Parathyroid adenoma (tissue), 2 donors: ENCODE measurements around the gene PDS5B.

Experiments used
- H2AFZ ChIP-seq: fragments of 300-600 bp; sonication (generic); one replicate; pipeline ENCODE4 v1.7.0; 2017; ENCODE audit warnings: antibody characterized with exemption, mild to moderate bottlenecking
- H3K27ac ChIP-seq: fragments of 300-600 bp; sonication (generic); one replicate; pipeline ENCODE4 v1.7.0; 2017
- H3K27me3 ChIP-seq: fragments of 300-600 bp; sonication (generic); one replicate; pipeline ENCODE4 v1.7.0; 2017; ENCODE audit warnings: low read length; ENCODE audit not compliant: control insufficient read depth, insufficient read depth
- H3K36me3 ChIP-seq: fragments of 300-600 bp; sonication (generic); one replicate; pipeline ENCODE4 v1.7.0; 2017; ENCODE audit warnings: low read length; ENCODE audit not compliant: control insufficient read depth, insufficient read depth
- H3K4me1 ChIP-seq: fragments of 300-600 bp; sonication (generic); one replicate; pipeline ENCODE4 v1.7.0; 2017; ENCODE audit warnings: control low read depth
- H3K4me2 ChIP-seq: fragments of 300-600 bp; sonication (generic); one replicate; pipeline ENCODE4 v1.7.0; 2017; ENCODE audit warnings: low read length
- H3K4me3 ChIP-seq: fragments of 300-600 bp; sonication (generic); one replicate; pipeline ENCODE4 v1.7.0; 2017; ENCODE audit warnings: low read depth, low read length
- H3K79me2 ChIP-seq: fragments of 300-600 bp; sonication (generic); one replicate; pipeline ENCODE4 v1.7.0; 2017; ENCODE audit warnings: control low read depth
- H3K9ac ChIP-seq: fragments of 300-600 bp; sonication (generic); one replicate; pipeline ENCODE4 v1.7.0; 2017; ENCODE audit warnings: mild to moderate bottlenecking
- H3K9me3 ChIP-seq: fragments of 300-600 bp; sonication (generic); one replicate; pipeline ENCODE4 v1.7.0; 2017; ENCODE audit warnings: low read length; ENCODE audit not compliant: control insufficient read depth
- TF ChIP-seq, protein P1 (sequence below): fragments of 300-600 bp; sonication (generic); IDR thresholded peaks from one replicate; pipeline ENCODE4 v1.7.0; 2017; ENCODE audit warnings: antibody characterized with exemption, mild to moderate bottlenecking
- donor health status: primary hyperparathyroidism.

The PDS5B gene

DNA sequence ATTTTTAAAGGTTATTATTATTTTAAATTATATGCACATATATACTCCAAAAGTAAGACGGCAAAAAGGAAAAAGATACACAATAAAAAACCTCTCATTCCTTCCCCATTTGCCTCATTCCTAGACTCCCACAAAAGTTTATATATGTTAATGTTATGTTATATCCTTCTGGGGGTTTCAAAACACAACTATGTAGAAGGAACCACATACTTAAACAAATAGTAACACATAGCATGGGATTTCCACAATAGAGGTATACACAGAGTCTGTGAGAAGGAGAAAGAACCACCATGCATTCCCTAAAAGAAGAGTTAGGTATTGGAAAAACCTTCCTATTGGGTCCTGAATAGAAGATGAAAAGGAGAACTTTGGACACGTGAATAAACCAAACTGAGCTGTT is 9.1 kb downstream of the PDS5B start:
- Histone ChIP-seq H3K79me2 (peaks cover 38% of the 10 kb centered on the region), H2AFZ (no peak overlapping the region), H3K4me1 (no peaks in the 10 kb centered on the region), H3K9me3 (no peaks in the 10 kb centered on the region), H3K36me3 (no peaks in the 10 kb centered on the region), H3K27ac (no peak overlapping the region), H3K4me3 (no peak overlapping the region), H3K9ac (no peak overlapping the region), H3K4me2 (no peak overlapping the region), H3K27me3 (no peaks in the 10 kb centered on the region)
- TF ChIP-seq, protein P1, sequence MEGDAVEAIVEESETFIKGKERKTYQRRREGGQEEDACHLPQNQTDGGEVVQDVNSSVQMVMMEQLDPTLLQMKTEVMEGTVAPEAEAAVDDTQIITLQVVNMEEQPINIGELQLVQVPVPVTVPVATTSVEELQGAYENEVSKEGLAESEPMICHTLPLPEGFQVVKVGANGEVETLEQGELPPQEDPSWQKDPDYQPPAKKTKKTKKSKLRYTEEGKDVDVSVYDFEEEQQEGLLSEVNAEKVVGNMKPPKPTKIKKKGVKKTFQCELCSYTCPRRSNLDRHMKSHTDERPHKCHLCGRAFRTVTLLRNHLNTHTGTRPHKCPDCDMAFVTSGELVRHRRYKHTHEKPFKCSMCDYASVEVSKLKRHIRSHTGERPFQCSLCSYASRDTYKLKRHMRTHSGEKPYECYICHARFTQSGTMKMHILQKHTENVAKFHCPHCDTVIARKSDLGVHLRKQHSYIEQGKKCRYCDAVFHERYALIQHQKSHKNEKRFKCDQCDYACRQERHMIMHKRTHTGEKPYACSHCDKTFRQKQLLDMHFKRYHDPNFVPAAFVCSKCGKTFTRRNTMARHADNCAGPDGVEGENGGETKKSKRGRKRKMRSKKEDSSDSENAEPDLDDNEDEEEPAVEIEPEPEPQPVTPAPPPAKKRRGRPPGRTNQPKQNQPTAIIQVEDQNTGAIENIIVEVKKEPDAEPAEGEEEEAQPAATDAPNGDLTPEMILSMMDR, result no peak

DNA sequence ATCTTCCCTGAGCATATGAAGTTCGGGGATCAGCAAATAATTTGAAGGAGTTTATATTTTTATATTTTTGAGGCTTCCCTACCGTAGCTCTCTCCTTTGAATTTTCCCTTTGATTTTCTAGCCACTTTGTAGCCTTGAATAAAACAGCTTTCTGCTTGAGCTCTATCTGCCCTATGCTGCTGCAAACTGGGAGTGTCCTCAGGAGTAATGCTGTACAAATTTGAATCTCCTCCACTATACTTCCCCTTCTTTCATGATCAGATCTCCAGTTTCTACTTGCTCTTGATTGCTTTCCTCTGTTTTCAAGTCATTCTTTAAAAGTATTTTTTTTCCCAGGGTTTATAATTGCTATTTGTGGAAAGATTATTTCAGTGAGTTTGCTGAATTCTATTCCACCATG is 14.6 kb downstream of the PDS5B start:
- TF ChIP-seq, protein P1, result no peak
- Histone ChIP-seq H3K9me3 (no peaks in the 10 kb centered on the region), H3K36me3 (no peaks in the 10 kb centered on the region), H3K4me2 (no peak overlapping the region), H2AFZ (no peak overlapping the region), H3K27me3 (no peaks in the 10 kb centered on the region), H3K27ac (no peak overlapping the region), H3K9ac (no peak overlapping the region), H3K4me3 (no peak overlapping the region), H3K79me2 (peaks cover 25% of the 10 kb centered on the region), H3K4me1 (no peaks in the 10 kb centered on the region)

DNA sequence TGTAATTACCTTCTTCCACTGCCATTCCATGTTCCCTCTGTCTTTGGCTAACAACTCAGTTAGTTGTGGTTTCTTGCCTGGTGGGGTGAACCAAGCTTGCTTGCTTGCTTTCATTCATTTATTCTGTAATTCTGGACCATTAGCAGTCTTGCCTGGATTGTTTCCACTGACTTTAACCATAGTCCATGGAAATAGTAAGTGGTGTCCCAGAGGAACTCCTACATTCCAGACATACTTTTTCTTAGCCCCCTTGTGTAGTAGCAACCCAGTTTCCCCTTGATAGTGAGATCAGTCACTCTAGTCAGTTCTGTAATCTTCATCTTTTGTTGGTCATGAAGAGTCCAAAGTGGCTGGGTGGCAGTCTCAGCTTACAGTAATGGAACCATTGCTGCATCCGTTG is 23.2 kb downstream of the PDS5B start:
- Histone ChIP-seq H3K9ac (no peak overlapping the region), H3K27me3 (no peaks in the 10 kb centered on the region), H2AFZ (no peak overlapping the region), H3K36me3 (no peaks in the 10 kb centered on the region), H3K4me1 (no peaks in the 10 kb centered on the region), H3K9me3 (no peaks in the 10 kb centered on the region), H3K4me3 (no peak overlapping the region), H3K27ac (no peak overlapping the region), H3K4me2 (no peak overlapping the region), H3K79me2 (peaks cover 16% of the 10 kb centered on the region)
- TF ChIP-seq, protein P1, result no peak

DNA sequence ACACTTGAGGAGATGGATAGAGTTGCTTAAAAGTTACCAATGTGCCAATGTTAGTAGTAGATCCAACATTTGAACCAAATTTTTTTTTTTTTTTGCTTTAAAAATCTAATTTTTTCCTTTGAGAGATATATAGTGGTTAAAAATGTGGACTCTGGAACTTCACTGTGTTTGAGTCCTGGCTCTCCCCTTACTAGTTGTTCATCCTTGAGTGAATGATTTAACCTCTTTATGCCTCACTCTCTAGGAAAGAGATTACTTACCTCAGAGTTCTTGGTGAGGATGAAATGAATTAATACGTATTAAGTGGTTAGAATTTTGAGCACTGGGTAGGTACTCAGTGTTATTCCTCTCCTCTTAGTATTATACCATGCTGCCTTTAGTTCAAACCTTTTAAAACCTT is 24.3 kb downstream of the PDS5B start:
- Histone ChIP-seq H3K4me2 (no peak overlapping the region), H3K79me2 (peaks cover 14% of the 10 kb centered on the region), H3K27me3 (no peaks in the 10 kb centered on the region), H2AFZ (no peak overlapping the region), H3K4me1 (no peaks in the 10 kb centered on the region), H3K9me3 (no peaks in the 10 kb centered on the region), H3K4me3 (no peak overlapping the region), H3K36me3 (no peaks in the 10 kb centered on the region), H3K27ac (no peak overlapping the region), H3K9ac (no peak overlapping the region)
- TF ChIP-seq, protein P1, result no peak

DNA sequence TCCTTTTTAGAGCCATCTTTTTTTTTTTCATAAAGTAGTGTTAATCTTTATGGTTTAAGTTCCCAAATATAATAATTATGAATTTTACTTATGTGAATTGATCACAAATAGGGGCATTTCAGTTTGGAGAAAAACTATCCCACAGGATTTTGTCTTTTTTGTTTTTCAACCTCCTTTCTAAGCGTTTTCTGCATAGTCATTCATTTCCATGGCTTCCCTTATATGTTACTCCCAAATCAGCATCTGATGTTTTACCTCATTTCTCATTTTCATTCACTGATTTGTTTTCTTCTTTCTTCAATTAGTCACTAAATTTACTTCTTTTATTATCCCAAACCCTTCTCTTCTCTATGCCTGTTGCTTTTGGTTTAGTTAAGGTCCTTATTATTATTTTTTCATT is 24.7 kb downstream of the PDS5B start:
- no peak overlapping the region for H3K27ac ChIP-seq
- no peaks in the 10 kb centered on the region for H3K9me3 ChIP-seq
- no peaks in the 10 kb centered on the region for H3K4me1 ChIP-seq
- TF ChIP-seq, protein P1, result no peak
- peaks cover 14% of the 10 kb centered on the region for H3K79me2 ChIP-seq
- H3K4me2 ChIP-seq, result no peak overlapping the region
- no peak overlapping the region for H2AFZ ChIP-seq
- H3K36me3 ChIP-seq, result no peaks in the 10 kb centered on the region
- H3K9ac ChIP-seq, result no peak overlapping the region
- no peaks in the 10 kb centered on the region for H3K27me3 ChIP-seq
- no peak overlapping the region for H3K4me3 ChIP-seq
